Spinal cord (tissue), 10 donors: ENCODE results near the gene MAP3K7. TPM values are rescaled to one million over a fixed set of nuclear protein-coding genes. Genes with fewer than 3 reads are reported as not detected.

Experiments
- DNase-seq, 6 donors: peaks; one replicate each; pipeline versions ENCODE4 v3.0.0 to v3.0.0-alpha.2; 2013 to 2015; ENCODE audit warnings: low spot score in 6 of 6, low read depth in 4 of 6
- H3K27ac ChIP-seq: one replicate; pipeline ENCODE4 v1.5.1; 2013; ENCODE audit warnings: low read depth, low read length, control low read depth
- H3K27me3 ChIP-seq: one replicate; pipeline ENCODE4 v1.6.1; 2013; ENCODE audit warnings: low read length; ENCODE audit not compliant: control insufficient read depth, insufficient read depth
- H3K36me3 ChIP-seq: one replicate; pipeline ENCODE4 v1.6.1; 2013; ENCODE audit warnings: low read length; ENCODE audit not compliant: control insufficient read depth, insufficient read depth
- H3K4me1 ChIP-seq: one replicate; pipeline ENCODE4 v1.6.1; 2013; ENCODE audit warnings: low read length; ENCODE audit not compliant: control insufficient read depth, insufficient read depth
- H3K4me3 ChIP-seq: one replicate; pipeline ENCODE4 v1.5.1; 2013; ENCODE audit warnings: low read depth, low read length, control low read depth
- H3K9me3 ChIP-seq: one replicate; pipeline ENCODE4 v1.6.1; 2013; ENCODE audit warnings: low read length; ENCODE audit not compliant: control insufficient read depth, insufficient read depth
- WGBS: methylation state at CpG from one replicate; pipeline ENCODE4 v1.1.5; 2013; ENCODE audit warnings: missing lambda C conversion rate; ENCODE audit not compliant: insufficient coverage; 5-methylcytosine and 5-hydroxymethylcytosine counted together
- polyA plus RNA-seq, 2 donors: library from polyadenylated mRNA; unstranded; fragments of 120-200 nt; gene quantifications; one replicate each; pipeline ENCODE4 v1.2.1, GENCODE V29; 2013; ENCODE audit not compliant: insufficient read length in 2 of 2
- total RNA-seq, 2 donors: library from RNA; depleted of rRNA in 1 of 2; stranded (reverse); fragments of 120-200 nt in 1 of 2; fragments of >200 nt in 1 of 2; gene quantifications; one replicate each; pipeline versions ENCODE4 v1.2.3 to v1.2.4, GENCODE V29; 2013 to 2014
- donor health status: healthy.

MAP3K7 gene
- total and polyA plus RNA-seq, 4 donors = 29.1 to 44.4 (median 39.0) TPM

DNA sequence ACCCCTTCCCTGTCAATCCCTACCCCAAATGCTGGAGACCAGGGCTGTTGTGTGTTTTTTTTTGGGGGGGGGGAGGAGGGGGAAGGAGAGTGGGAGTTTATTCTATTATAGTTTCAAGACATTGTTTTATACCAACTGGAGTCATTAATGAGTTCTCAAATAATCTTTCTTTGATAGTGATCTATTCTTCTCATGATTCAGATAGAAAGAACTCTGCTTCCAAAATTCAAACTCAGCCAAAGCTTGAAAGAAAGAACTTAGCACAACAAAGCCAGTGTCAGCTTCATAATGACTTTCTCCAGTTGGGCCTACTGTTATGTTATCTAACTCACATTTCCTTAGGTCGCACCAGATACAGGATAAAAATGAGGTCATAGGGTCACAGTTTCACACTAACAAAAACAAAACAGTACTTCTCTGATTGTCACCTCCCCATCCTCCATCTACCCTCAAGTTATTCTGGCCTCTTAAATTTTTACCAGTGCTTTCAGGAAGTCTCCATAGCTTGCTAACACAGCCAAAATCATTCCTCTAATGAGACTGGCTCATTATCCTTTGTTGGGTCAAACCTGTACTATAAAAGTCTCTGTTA lies 19.0 kb upstream of the MAP3K7 start:
- Histone ChIP-seq H3K9me3 (no peaks in the 10 kb centered on the region), H3K4me1 (peaks cover 8% of the 10 kb centered on the region), H3K36me3 (no peaks in the 10 kb centered on the region), H3K27ac (no peak overlapping the region), H3K27me3 (peaks cover 2% of the 10 kb centered on the region), H3K4me3 (no peak overlapping the region)
- no peak for DNase-seq
- 63% methylated on average over 1 of the region's 1 CpG for WGBS

DNA sequence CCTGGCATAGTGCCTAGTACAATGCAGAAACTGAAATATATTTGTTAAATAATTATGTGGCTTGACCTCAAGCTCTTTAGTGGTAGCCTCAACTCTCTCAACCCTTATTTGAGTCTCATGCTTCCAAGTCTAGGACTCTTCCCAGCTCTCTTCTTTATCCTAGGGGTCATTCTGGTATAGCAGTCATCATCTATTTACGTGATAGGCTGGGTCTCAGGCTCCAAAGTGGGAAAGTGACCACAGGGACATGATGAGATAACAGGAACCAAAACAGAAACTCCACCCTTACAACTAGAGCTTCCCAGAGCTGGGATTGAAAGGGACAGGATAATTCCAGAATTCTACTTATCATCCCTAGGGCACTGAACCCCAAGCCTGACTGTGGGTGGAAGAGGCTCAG lies 17.7 kb upstream of the MAP3K7 start:
- Histone ChIP-seq H3K27me3 (no peaks in the 10 kb centered on the region), H3K36me3 (no peaks in the 10 kb centered on the region), H3K4me3 (no peak overlapping the region), H3K4me1 (no peaks in the 10 kb centered on the region), H3K27ac (no peak overlapping the region), H3K9me3 (no peaks in the 10 kb centered on the region)
- DNase-seq = no peak
- WGBS = no CpG with 5 or more reads among the region's 1 CpG

DNA sequence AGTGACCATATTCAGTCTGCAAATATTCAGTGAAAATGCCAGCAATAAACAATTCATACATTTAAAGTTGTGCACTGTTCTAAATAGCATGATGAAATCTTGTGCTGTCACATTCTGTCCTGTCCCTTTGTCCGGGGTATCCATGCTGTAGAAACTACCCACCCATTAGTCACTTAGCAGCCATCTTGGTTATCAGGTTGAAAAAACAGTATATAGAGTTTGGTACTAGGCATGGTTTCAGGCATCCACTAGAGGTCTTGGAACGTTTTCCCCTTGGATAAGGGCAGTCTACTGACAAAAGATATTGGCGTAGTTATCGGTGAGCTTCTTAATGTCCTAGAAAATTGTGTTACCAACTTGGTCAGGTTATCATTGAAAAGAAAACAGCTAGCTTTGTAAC lies 12.3 kb upstream of the MAP3K7 start:
- no peaks in the 10 kb centered on the region for H3K27me3 ChIP-seq
- H3K9me3 ChIP-seq = no peaks in the 10 kb centered on the region
- no peak overlapping the region for H3K27ac ChIP-seq
- no peaks in the 10 kb centered on the region for H3K36me3 ChIP-seq
- no peaks in the 10 kb centered on the region for H3K4me1 ChIP-seq
- no peak overlapping the region for H3K4me3 ChIP-seq
- DNase-seq = no peak
- 20% methylated on average over 1 of the region's 4 CpGs for WGBS

- 100% methylated on average over 1 of the region's 4 CpGs for WGBS
- DNase-seq = no peak
- H3K4me3 ChIP-seq = no peak overlapping the region
- H3K27me3 ChIP-seq = no peaks in the 10 kb centered on the region
- H3K9me3 ChIP-seq = no peaks in the 10 kb centered on the region
- H3K27ac ChIP-seq = no peak overlapping the region
- H3K36me3 ChIP-seq = no peaks in the 10 kb centered on the region
- no peaks in the 10 kb centered on the region for H3K4me1 ChIP-seq
These were observed 11.5 kb upstream of the MAP3K7 start for GRCh38 chr6:90598192-90598951.

DNA sequence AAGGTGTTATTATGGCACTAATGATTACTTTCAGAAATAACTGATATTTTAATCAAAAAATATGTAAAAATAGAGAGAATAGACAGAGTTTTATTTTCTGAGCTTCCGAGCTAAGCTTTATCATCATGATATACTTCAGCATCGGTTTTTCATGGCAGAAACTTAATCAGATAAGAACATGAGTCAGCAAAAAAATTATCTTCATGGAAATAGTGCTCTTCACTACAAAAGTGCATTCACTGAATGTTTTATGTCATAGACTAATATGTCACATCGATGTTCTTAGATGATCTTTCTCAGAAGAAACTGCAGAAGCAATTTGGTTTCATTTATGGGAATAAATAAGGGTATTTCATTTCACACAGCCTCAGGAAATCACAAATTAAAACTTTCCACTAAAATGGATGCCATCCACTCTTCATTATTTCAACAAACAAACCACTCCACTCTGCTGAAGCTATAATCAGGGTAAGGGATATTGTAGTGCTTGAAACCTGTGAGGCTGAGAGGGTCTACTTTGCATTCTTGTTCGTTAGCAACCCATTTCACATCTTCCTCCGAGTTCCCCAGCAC lies 10.2 kb upstream of the MAP3K7 start:
- H3K36me3 ChIP-seq = no peaks in the 10 kb centered on the region
- WGBS = no CpG with 5 or more reads among the region's 5 CpGs
- no peaks in the 10 kb centered on the region for H3K27me3 ChIP-seq
- H3K4me1 ChIP-seq = no peaks in the 10 kb centered on the region
- no peaks in the 10 kb centered on the region for H3K9me3 ChIP-seq
- H3K4me3 ChIP-seq = no peak overlapping the region
- no peak overlapping the region for H3K27ac ChIP-seq
- no peak for DNase-seq

DNA sequence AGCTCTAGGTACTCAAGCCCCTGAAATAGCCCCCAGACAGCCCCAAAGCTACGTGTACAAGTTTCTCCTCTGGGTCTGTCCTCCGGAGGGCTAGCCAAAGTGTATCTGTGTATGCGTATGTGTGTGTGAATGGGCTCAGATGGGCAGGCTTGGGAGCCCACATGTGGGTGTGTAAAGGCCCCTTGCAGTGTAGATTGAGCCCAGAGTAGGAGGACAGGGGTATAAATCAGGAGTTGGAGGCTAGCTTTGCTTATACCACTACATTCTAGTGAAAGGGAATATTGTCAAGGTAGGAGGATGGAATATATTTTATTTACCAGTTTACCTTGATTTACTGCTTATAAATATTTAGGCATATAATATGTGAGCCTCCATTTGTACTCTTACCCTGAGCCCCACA lies 9.0 kb upstream of the MAP3K7 start:
- no peaks in the 10 kb centered on the region for H3K27me3 ChIP-seq

DNA sequence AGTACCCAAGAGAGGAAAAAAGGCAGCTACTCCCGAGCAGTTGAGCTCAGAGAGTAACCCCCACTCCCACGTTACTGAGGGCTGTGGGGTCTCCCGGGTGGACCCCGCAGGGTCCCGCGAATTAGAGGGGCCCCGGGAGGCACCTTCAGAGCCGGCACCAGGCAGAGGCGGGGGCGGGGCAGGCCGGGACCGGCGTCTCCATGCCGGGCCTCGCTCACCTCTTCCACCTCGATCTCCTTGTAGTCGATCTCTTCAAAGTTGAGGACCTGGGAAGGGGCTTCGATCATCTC lies 381 bp downstream of the MAP3K7 start:
- Histone ChIP-seq H3K36me3 (no peaks in the 10 kb centered on the region), H3K27me3 (no peaks in the 10 kb centered on the region), H3K27ac (peak overlapping the region; percentile 96), H3K9me3 (no peaks in the 10 kb centered on the region), H3K4me1 (peaks cover 4% of the 10 kb centered on the region), H3K4me3 (peak overlapping the region; percentile 96)
- WGBS = 0% methylated on average over 12 of the region's 18 CpGs
- DNase-seq = peak in 1 of 6 donors; percentile 13

More for the DNA sequence above, 9.0 kb upstream of the MAP3K7 start:
- H3K4me1 ChIP-seq = no peaks in the 10 kb centered on the region
- no peak overlapping the region for H3K27ac ChIP-seq
- H3K36me3 ChIP-seq = no peaks in the 10 kb centered on the region
- DNase-seq = no peak
- no peaks in the 10 kb centered on the region for H3K9me3 ChIP-seq
- no peak overlapping the region for H3K4me3 ChIP-seq
- WGBS = no CpG with 5 or more reads among the region's 3 CpGs

DNA sequence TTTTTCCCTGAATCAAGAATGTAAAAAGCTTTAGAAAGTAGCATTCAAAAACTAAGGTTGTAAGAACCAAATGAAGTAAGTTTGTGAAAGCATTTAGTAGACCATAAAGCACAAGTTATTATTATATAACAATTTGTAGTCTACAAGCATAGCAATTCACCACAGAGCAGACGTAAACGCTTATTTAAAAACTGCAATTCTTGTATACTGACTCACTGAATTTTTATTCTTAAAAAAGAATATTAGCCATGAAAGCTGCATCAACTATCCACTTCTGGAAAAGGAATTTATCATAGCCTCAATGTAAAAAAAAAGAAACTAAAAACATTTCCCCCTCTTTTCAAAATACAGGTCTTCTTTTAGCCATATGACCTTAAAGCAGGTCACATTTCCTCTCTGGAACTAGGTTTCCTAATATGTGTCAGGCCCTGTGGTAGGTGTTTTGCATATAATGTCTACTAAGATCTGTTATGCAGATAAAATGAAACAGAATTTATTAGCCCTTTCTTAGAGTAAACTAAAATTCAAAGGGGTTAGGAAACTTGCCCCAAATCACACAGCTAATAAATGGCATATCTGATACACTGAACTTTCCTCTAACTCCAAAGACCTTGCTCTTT lies 2.1 kb downstream of the MAP3K7 start:
- DNase-seq = no peak
- Histone ChIP-seq H3K36me3 (no peaks in the 10 kb centered on the region), H3K4me1 (peaks cover 4% of the 10 kb centered on the region), H3K4me3 (no peak overlapping the region), H3K9me3 (no peaks in the 10 kb centered on the region), H3K27me3 (no peaks in the 10 kb centered on the region), H3K27ac (no peak overlapping the region)
- no CpG with 5 or more reads among the region's 2 CpGs for WGBS

DNA sequence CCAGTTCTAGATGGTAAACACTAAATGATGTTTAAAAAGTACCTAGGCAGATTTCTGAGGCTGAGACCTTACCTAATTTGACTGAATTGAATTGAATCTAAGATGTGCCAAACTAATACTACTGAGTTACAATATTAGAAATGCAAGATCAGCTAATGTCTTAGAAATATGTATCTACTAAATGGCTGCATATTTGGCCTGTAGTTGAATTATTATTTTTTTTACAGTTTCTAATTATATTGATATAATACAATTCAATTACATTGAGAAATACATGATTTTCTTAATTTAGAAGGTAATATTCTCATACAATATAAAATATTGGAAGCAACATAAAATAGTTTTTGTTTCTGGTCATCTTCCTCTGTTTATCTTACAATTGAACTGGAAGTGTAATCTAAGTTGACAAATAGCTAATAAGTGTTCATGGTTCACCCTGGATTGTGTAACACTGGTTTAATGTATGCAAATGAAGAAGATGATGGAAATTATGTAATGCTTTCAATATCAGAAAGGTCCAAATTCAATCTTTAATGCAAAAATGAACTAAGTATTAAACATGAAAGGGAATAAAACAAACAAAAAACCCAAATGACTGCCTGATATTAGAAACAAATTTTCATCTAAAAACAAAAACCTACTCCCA lies 2.9 kb downstream of the MAP3K7 start:
- no peaks in the 10 kb centered on the region for H3K27me3 ChIP-seq
- no peaks in the 10 kb centered on the region for H3K9me3 ChIP-seq
- H3K27ac ChIP-seq = no peak overlapping the region
- H3K36me3 ChIP-seq = no peaks in the 10 kb centered on the region
- H3K4me3 ChIP-seq = no peak overlapping the region
- peaks cover 4% of the 10 kb centered on the region for H3K4me1 ChIP-seq
- no peak for DNase-seq
